ENCODE measurements around the gene AGT.

- TF ChIP-seq, protein P1, sequence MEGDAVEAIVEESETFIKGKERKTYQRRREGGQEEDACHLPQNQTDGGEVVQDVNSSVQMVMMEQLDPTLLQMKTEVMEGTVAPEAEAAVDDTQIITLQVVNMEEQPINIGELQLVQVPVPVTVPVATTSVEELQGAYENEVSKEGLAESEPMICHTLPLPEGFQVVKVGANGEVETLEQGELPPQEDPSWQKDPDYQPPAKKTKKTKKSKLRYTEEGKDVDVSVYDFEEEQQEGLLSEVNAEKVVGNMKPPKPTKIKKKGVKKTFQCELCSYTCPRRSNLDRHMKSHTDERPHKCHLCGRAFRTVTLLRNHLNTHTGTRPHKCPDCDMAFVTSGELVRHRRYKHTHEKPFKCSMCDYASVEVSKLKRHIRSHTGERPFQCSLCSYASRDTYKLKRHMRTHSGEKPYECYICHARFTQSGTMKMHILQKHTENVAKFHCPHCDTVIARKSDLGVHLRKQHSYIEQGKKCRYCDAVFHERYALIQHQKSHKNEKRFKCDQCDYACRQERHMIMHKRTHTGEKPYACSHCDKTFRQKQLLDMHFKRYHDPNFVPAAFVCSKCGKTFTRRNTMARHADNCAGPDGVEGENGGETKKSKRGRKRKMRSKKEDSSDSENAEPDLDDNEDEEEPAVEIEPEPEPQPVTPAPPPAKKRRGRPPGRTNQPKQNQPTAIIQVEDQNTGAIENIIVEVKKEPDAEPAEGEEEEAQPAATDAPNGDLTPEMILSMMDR (optimal IDR thresholded peaks at IDR 0.05 in 1 of 3, IDR thresholded peaks at IDR 0.05 in 1 of 3, conservative IDR thresholded peaks at IDR 0.05 in 1 of 3; ENCODE audit: extremely low read depth in 1 of 3, insufficient read depth in 2 of 3, low read length in 3 of 3), result no peak
- no peak for TF ChIP-seq EZH2 (IDR thresholded peaks at IDR 0.05; ENCODE audit: low read length)
Observed at GRCh38 chr1:230684146-230684545, 29.8 kb downstream of the AGT start.
